ENCODE results near the gene CCDC27.

- TF ChIP-seq, protein P1, sequence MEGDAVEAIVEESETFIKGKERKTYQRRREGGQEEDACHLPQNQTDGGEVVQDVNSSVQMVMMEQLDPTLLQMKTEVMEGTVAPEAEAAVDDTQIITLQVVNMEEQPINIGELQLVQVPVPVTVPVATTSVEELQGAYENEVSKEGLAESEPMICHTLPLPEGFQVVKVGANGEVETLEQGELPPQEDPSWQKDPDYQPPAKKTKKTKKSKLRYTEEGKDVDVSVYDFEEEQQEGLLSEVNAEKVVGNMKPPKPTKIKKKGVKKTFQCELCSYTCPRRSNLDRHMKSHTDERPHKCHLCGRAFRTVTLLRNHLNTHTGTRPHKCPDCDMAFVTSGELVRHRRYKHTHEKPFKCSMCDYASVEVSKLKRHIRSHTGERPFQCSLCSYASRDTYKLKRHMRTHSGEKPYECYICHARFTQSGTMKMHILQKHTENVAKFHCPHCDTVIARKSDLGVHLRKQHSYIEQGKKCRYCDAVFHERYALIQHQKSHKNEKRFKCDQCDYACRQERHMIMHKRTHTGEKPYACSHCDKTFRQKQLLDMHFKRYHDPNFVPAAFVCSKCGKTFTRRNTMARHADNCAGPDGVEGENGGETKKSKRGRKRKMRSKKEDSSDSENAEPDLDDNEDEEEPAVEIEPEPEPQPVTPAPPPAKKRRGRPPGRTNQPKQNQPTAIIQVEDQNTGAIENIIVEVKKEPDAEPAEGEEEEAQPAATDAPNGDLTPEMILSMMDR (IDR thresholded peaks at IDR 0.05): no peak
- TF ChIP-seq, protein P2, sequence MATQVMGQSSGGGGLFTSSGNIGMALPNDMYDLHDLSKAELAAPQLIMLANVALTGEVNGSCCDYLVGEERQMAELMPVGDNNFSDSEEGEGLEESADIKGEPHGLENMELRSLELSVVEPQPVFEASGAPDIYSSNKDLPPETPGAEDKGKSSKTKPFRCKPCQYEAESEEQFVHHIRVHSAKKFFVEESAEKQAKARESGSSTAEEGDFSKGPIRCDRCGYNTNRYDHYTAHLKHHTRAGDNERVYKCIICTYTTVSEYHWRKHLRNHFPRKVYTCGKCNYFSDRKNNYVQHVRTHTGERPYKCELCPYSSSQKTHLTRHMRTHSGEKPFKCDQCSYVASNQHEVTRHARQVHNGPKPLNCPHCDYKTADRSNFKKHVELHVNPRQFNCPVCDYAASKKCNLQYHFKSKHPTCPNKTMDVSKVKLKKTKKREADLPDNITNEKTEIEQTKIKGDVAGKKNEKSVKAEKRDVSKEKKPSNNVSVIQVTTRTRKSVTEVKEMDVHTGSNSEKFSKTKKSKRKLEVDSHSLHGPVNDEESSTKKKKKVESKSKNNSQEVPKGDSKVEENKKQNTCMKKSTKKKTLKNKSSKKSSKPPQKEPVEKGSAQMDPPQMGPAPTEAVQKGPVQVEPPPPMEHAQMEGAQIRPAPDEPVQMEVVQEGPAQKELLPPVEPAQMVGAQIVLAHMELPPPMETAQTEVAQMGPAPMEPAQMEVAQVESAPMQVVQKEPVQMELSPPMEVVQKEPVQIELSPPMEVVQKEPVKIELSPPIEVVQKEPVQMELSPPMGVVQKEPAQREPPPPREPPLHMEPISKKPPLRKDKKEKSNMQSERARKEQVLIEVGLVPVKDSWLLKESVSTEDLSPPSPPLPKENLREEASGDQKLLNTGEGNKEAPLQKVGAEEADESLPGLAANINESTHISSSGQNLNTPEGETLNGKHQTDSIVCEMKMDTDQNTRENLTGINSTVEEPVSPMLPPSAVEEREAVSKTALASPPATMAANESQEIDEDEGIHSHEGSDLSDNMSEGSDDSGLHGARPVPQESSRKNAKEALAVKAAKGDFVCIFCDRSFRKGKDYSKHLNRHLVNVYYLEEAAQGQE (IDR thresholded peaks at IDR 0.05; ENCODE audit: insufficient read depth in 1 of 2, low read depth in 2 of 2, low read length in 1 of 2): no peak
- TF ChIP-seq POLR2AphosphoS5 (IDR thresholded peaks at IDR 0.05; ENCODE audit: low read depth, low read length) (no peak), SIN3A (IDR thresholded peaks at IDR 0.05; ENCODE audit: borderline replicate concordance, insufficient read depth, low read depth, low read length) (no peak)
Observed at GRCh38 chr1:3799976-3800685, 47.9 kb downstream of the CCDC27 start.
